AG09319 (cell line): Measurements from ENCODE around the gene ABHD14A.

Experiments used
- DNase-seq: peaks from one replicate; pipeline ENCODE4 v3.0.0-alpha.2; 2010; ENCODE audit warnings: low read depth; ENCODE audit errors: extremely low read depth
- TF ChIP-seq, protein P1 (sequence below): IDR thresholded peaks from 2 replicates; pipeline ENCODE4 v1.5.1; 2011; ENCODE audit warnings: low read depth, mild to moderate bottlenecking, inconsistent platforms, low read length, moderate library complexity

ABHD14A gene

DNA sequence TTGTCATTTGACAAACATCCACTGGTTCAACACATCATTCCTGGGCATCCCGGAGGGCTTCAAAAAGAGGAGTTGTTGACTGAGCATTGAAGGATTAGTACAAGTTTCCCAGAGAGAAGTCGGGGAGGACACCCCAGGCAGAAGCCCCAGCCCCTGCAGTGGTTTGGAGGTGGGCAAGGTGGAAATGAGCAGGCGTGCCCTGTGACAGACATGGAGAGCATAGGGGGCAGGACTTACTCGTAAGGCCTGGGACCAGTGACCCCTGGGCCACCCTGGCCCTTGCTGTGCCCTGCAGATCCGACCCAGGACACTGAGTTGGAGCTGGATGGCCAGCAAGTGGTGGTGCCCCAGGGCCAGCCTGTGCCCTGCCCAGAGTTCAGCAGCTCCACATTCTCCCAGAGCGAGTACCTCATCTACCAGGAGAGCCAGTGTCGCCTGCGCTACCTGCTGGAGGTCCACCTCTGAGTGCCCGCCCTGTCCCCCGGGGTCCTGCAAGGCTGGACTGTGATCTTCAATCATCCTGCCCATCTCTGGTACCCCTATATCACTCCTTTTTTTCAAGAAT is 26.8 kb upstream of the ABHD14A start:
- TF ChIP-seq, protein P1, sequence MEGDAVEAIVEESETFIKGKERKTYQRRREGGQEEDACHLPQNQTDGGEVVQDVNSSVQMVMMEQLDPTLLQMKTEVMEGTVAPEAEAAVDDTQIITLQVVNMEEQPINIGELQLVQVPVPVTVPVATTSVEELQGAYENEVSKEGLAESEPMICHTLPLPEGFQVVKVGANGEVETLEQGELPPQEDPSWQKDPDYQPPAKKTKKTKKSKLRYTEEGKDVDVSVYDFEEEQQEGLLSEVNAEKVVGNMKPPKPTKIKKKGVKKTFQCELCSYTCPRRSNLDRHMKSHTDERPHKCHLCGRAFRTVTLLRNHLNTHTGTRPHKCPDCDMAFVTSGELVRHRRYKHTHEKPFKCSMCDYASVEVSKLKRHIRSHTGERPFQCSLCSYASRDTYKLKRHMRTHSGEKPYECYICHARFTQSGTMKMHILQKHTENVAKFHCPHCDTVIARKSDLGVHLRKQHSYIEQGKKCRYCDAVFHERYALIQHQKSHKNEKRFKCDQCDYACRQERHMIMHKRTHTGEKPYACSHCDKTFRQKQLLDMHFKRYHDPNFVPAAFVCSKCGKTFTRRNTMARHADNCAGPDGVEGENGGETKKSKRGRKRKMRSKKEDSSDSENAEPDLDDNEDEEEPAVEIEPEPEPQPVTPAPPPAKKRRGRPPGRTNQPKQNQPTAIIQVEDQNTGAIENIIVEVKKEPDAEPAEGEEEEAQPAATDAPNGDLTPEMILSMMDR = no peak
- DNase-seq = no peak

DNA sequence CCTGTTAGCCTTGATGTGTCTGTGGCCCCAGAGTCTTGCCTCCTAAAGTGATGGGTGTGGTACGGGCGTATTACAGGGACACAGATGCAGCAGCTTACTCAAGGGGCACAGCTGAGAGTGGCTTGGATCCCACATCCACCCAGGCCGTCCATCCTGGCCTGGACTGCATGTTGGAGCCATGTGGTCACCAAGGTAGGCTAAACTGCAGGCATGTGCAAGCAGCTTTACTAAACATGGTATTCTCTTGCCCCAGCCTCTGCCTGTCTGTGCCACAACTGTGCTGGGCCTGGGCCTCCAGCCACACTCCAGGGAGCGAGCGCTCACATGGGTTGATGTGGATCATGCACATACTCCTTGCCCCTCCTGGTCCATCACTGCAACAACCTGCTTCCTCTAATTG is 25.7 kb upstream of the ABHD14A start:
- no peak for DNase-seq
- TF ChIP-seq, protein P1 = no peak

DNA sequence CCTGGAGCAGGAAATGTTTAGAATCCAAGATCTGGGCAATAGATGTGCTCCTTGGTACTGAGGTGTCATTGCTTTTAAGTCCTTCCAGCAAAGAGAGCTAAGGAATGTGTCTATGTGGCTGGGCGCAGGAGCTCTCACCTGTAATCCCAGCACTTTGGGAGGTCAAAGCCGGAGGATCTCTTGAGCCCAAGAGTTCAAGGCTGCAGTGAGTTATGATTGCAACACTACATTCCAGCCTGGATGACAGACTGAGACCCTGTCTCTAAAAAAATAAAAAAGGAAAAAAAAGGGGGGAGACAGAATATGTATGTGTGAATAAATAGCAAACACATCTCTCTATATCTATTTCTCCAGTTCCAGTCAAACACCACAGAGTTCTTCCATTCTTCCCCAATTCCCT is 24.0 kb upstream of the ABHD14A start:
- TF ChIP-seq, protein P1 = no peak

DNA sequence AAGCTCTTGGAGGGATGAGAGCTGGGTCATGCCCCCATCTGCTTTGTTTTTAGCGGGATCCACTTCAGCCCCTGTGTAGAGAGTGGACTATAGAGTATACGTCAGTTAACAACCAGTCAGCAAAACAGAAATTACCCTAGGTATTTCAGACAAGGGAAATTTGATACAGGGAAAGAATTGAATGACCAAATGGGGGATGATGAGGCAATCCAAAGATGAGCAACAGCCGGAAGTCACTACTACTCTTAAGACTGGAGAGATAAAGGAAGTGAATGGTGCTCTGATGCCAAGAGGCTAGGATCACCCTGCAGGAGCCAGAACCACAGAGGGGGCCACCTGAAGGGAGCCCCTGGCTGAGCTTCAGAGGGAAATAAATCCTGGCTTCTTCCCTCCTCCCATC is 21.4 kb upstream of the ABHD14A start:
- no peak for DNase-seq

More for the DNA sequence above, 24.0 kb upstream of the ABHD14A start:
- DNase-seq = no peak

DNA sequence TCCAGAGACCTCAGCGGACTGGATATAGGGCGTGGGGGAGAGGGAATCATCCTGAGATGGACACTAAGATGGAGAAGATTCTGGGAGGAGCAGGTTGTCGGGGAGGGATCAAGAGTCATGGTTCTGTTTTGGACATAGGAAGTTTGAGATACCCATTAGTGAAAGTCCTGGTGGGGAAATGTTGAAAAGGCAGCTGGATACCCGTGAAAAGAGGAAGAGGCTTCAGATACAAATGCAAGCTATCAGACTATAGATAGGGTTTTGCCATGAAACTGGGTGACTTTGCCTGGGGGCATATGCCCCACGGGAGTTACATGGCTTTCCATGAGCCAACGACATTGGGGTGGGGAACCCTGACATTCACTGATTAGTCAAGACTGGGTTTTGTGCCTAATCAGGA is 20.8 kb upstream of the ABHD14A start:
- TF ChIP-seq, protein P1 = no peak
- DNase-seq = no peak

More for the DNA sequence above, 21.4 kb upstream of the ABHD14A start:
- TF ChIP-seq, protein P1 = no peak

DNA sequence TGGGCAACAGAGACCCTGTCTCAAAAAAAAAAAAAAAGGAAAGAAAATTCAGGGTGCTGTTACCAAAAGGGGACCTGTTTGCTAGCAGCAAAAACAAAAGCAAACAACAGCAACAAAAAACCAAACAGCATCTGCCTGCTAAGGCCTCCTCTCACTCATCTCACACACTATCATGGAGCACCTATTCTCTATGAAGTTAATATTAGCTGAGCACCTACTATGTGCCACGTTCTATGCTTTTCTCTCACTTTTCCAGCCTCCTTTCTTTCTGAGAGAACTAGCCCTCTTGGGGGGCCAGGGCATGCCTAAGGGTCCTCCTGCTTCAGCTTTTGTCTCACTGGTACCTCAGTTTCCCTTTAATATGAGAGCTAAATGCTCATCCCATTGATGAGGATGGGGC is 20.2 kb upstream of the ABHD14A start:
- DNase-seq = no peak
- TF ChIP-seq, protein P1 = no peak

DNA sequence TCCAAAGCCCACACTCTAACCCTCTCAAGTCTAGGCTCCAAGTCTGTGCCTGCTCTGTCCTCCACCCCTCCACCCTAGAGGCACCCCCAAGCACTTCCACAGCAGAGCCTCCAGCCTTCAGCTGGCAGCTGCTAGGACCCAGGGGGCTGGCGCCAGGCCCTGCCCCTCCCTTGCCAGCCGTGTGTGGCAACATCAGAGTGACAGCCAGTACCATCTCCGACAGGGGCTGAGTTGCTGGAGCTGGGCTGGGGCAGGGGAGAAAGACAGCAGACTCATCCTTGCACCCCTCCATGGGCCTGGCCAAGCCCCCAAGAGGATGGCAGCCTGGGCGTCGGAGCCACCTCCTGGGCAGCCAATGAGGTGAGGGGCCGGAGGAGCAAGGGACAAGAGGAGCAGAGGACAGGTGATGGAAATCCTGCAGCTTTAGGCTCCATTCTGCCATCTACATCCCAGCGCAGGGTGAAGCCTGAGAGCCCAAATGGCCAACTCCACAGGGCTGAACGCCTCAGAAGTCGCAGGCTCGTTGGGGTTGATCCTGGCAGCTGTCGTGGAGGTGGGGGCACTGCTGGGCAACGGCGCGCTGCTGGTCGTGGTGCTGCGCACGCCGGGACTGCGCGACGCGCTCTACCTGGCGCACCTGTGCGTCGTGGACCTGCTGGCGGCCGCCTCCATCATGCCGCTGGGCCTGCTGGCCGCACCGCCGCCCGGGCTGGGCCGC is 19.5 kb upstream of the ABHD14A start, which contains the start of gene GPR62:
Gene GPR62, plus strand, starts transcription at position 207 of the 718 bp plus-strand sequence. Its CDS starts 272 bp downstream, at position 479.
- TF ChIP-seq, protein P1 = no peak
- DNase-seq = no peak
